Peyer's patch (tissue), 4 donors: Measurements from ENCODE around the gene SLC12A8.

ENCODE experiments used
- POLR2A ChIP-seq, 2 donors: fragments of 450-650 bp; IDR thresholded peaks; one replicate each; pipeline ENCODE4 v1.5.1; 2017; ENCODE audit warnings: antibody characterized with exemption in 2 of 2, mild to moderate bottlenecking in 2 of 2, moderate library complexity in 2 of 2
- TF ChIP-seq, protein P1 (sequence below), 6 experiments: fragments of 450-650 bp in 4 of 6; fragments of 200-600 bp in 2 of 6; sonication (generic) in 1 of 6; IDR thresholded peaks; one replicate each; pipeline ENCODE4 v1.5.1; 2017 to 2019; ENCODE audit warnings: antibody characterized with exemption in 6 of 6, mild to moderate bottlenecking in 3 of 6, moderate library complexity in 1 of 6

DNA sequence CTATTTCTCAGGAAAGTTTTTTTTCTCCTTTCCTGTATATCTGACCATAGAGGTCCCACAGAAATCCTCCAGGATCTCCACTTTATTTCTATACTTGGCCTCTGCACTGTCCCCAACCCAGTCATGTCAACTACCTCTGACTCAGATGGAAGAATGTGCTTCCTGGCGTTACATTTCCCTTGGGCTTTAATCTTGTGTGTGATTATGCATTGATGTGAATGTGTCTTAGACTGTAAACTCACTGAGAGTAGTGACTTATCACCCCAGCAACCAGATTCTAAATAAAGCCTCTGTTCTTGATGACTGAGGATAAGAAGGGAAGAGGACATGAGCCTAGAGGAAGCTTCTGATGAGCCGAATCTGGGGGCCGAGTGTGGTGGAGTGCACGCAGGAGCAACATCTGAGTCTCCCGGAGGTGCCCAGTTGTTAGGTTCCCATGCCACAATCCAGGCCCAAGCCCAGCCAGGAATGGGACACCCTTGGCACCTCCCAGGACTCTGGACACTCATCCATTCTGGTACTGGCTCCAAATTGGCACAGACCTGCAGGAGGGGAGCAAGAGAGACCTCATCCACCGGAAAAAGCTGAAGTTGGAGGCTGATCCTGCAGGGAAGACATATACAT lies 124.7 kb downstream of the SLC12A8 start:
- no peak for TF ChIP-seq POLR2A (IDR thresholded peaks at IDR 0.05)
- TF ChIP-seq, protein P1, sequence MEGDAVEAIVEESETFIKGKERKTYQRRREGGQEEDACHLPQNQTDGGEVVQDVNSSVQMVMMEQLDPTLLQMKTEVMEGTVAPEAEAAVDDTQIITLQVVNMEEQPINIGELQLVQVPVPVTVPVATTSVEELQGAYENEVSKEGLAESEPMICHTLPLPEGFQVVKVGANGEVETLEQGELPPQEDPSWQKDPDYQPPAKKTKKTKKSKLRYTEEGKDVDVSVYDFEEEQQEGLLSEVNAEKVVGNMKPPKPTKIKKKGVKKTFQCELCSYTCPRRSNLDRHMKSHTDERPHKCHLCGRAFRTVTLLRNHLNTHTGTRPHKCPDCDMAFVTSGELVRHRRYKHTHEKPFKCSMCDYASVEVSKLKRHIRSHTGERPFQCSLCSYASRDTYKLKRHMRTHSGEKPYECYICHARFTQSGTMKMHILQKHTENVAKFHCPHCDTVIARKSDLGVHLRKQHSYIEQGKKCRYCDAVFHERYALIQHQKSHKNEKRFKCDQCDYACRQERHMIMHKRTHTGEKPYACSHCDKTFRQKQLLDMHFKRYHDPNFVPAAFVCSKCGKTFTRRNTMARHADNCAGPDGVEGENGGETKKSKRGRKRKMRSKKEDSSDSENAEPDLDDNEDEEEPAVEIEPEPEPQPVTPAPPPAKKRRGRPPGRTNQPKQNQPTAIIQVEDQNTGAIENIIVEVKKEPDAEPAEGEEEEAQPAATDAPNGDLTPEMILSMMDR (IDR thresholded peaks at IDR 0.05) = no peak
